HCT116 (cell line): ENCODE data around the gene ITGB1BP1.

Experiments used
- EGR1 ChIP-seq: IDR thresholded peaks from 2 replicates; pipeline ENCODE4 v1.6.1; 2012; ENCODE audit warnings: low read depth
- EZH2 ChIP-seq: fragments of 200-600 bp; sonication (generic); IDR thresholded peaks from 2 replicates; pipeline ENCODE4 v1.6.1; 2017; ENCODE audit warnings: antibody characterized with exemption, mixed run types
- POLR2A ChIP-seq: IDR thresholded peaks from 2 replicates; pipeline ENCODE4 v1.7.0; 2011; ENCODE audit warnings: borderline replicate concordance; ENCODE audit not compliant: insufficient read depth, insufficient read length; ENCODE audit errors: extremely low read depth
- RAD21 ChIP-seq: IDR thresholded peaks from 2 replicates; pipeline ENCODE4 v1.6.1; 2012; ENCODE audit warnings: low read depth, mild to moderate bottlenecking
- SP1 ChIP-seq: IDR thresholded peaks from 2 replicates; pipeline ENCODE4 v1.6.1; 2012; ENCODE audit warnings: low read depth
- YY1 ChIP-seq: IDR thresholded peaks from 2 replicates; pipeline ENCODE4 v1.6.1; 2011; ENCODE audit warnings: low read length, low read depth, moderate library complexity, mild to moderate bottlenecking; ENCODE audit not compliant: insufficient replicate concordance; ENCODE audit errors: extremely low read depth
- ZNF274 ChIP-seq: fragments of 200-500 bp; sonication (Bioruptor generic); IDR thresholded peaks from 2 replicates; pipeline ENCODE4 v1.6.1; 2014; ENCODE audit warnings: mild to moderate bottlenecking, low read depth, low read length, inconsistent platforms
- TF ChIP-seq, protein P1 (sequence below), 3 experiments: fragments of 200-600 bp in 1 of 3; sonication (generic) in 1 of 3; IDR thresholded peaks in 2 of 3; conservative IDR thresholded peaks in 1 of 3; 2 replicates each; pipeline ENCODE4 v1.5.1; 2012 to 2017; ENCODE audit warnings: low read depth in 2 of 3, low read length in 2 of 3, antibody characterized with exemption in 1 of 3, borderline replicate concordance in 1 of 3, control low read depth in 1 of 3, mild to moderate bottlenecking in 1 of 3, mixed read lengths in 1 of 3, mixed run types in 1 of 3, moderate library complexity in 1 of 3; ENCODE audit not compliant: insufficient read depth in 1 of 3
- TF ChIP-seq, protein P2 (sequence below): IDR thresholded peaks from 2 replicates; pipeline ENCODE4 v1.6.1; 2011; ENCODE audit warnings: mild to moderate bottlenecking, low read length, moderate library complexity; ENCODE audit not compliant: insufficient replicate concordance; ENCODE audit errors: extremely low read depth
- TF ChIP-seq, protein P3 (sequence below): IDR thresholded peaks from 2 replicates; pipeline ENCODE4 v1.6.1; 2012
- TF ChIP-seq, protein P4 (sequence below): IDR thresholded peaks from 2 replicates; pipeline ENCODE4 v1.6.1; 2012; ENCODE audit warnings: low read depth

DNA sequence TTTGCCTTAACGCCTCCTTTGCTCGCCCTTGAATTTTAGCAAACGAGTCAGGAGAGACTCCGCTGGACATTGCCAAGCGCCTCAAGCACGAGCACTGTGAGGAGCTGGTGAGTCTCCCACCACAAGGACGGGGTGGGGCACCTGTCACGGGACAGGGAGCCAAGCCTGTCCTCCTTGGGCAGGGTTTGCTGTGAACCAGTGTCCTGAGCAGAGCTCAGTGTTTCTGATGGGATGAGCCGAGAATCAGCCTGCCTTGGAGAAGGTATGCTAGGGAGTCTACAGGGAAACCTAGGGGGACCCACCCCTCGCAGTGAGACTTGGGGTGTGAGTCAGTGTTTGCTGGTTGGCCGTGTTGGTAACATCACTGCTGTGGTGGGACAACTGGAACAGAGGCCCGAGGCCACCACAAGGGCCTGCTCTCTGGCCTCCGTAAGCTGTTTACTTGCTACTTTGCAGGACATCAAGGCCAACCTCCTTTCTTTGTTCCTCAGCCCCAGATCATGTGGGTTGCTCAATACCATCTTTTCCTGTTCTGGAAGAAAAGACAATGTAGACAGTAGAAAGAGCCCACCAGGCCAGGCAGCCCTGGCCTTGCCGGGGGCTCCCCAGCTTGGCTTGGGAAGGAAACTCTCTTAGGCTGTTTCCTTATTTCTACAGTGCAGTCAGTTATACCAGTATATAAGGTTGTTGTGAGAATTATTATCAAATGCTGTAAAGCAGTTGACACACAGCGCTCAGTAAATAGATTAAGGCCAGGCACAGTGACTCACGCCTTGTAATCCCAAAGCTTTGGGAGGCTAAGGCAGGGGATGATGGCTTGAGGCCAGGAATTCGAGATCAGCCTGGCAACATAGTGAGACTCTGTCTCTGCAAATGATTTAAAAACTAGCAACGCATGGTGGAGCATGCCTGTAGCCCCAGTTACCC, 42.4 kb downstream of the ITGB1BP1 start:
- no peak for TF ChIP-seq EZH2
- TF ChIP-seq, protein P1, sequence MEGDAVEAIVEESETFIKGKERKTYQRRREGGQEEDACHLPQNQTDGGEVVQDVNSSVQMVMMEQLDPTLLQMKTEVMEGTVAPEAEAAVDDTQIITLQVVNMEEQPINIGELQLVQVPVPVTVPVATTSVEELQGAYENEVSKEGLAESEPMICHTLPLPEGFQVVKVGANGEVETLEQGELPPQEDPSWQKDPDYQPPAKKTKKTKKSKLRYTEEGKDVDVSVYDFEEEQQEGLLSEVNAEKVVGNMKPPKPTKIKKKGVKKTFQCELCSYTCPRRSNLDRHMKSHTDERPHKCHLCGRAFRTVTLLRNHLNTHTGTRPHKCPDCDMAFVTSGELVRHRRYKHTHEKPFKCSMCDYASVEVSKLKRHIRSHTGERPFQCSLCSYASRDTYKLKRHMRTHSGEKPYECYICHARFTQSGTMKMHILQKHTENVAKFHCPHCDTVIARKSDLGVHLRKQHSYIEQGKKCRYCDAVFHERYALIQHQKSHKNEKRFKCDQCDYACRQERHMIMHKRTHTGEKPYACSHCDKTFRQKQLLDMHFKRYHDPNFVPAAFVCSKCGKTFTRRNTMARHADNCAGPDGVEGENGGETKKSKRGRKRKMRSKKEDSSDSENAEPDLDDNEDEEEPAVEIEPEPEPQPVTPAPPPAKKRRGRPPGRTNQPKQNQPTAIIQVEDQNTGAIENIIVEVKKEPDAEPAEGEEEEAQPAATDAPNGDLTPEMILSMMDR (IDR thresholded peaks at IDR 0.05 in 2 of 3, conservative IDR thresholded peaks at IDR 0.05 in 1 of 3; ENCODE audit: borderline replicate concordance in 1 of 3, insufficient read depth in 1 of 3, low read depth in 2 of 3, low read length in 2 of 3) = no peak
- TF ChIP-seq, protein P2, sequence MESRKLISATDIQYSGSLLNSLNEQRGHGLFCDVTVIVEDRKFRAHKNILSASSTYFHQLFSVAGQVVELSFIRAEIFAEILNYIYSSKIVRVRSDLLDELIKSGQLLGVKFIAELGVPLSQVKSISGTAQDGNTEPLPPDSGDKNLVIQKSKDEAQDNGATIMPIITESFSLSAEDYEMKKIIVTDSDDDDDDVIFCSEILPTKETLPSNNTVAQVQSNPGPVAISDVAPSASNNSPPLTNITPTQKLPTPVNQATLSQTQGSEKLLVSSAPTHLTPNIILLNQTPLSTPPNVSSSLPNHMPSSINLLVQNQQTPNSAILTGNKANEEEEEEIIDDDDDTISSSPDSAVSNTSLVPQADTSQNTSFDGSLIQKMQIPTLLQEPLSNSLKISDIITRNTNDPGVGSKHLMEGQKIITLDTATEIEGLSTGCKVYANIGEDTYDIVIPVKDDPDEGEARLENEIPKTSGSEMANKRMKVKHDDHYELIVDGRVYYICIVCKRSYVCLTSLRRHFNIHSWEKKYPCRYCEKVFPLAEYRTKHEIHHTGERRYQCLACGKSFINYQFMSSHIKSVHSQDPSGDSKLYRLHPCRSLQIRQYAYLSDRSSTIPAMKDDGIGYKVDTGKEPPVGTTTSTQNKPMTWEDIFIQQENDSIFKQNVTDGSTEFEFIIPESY = peak; percentile 3
- TF ChIP-seq RAD21 = peak; percentile 16; the same call in 1 of the 2 replicates
- TF ChIP-seq POLR2A = no peak
- TF ChIP-seq SP1 = peak; percentile 55
- peak; percentile 3 for TF ChIP-seq YY1
- TF ChIP-seq, protein P3, sequence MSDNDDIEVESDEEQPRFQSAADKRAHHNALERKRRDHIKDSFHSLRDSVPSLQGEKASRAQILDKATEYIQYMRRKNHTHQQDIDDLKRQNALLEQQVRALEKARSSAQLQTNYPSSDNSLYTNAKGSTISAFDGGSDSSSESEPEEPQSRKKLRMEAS = peak; percentile 59
- TF ChIP-seq, protein P4, sequence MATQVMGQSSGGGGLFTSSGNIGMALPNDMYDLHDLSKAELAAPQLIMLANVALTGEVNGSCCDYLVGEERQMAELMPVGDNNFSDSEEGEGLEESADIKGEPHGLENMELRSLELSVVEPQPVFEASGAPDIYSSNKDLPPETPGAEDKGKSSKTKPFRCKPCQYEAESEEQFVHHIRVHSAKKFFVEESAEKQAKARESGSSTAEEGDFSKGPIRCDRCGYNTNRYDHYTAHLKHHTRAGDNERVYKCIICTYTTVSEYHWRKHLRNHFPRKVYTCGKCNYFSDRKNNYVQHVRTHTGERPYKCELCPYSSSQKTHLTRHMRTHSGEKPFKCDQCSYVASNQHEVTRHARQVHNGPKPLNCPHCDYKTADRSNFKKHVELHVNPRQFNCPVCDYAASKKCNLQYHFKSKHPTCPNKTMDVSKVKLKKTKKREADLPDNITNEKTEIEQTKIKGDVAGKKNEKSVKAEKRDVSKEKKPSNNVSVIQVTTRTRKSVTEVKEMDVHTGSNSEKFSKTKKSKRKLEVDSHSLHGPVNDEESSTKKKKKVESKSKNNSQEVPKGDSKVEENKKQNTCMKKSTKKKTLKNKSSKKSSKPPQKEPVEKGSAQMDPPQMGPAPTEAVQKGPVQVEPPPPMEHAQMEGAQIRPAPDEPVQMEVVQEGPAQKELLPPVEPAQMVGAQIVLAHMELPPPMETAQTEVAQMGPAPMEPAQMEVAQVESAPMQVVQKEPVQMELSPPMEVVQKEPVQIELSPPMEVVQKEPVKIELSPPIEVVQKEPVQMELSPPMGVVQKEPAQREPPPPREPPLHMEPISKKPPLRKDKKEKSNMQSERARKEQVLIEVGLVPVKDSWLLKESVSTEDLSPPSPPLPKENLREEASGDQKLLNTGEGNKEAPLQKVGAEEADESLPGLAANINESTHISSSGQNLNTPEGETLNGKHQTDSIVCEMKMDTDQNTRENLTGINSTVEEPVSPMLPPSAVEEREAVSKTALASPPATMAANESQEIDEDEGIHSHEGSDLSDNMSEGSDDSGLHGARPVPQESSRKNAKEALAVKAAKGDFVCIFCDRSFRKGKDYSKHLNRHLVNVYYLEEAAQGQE = no peak
- TF ChIP-seq EGR1 = no peak
- no peak for TF ChIP-seq ZNF274
